HEK293 (cell line): ENCODE results near the gene SLC7A6.
A peak's percentile ranks its signal among the peaks of the same experiment; 100 is the strongest.

Experiments used
- CTCF ChIA-PET: fragments of 350-600 bp; formaldehyde crosslinking; extraction: SDS; loops from one replicate; lab custom pipeline; 2021; ENCODE audit warnings: antibody characterized with exemption; lab: Yijun Ruan, JAX
- POLR2A ChIA-PET: fragments of 300-600 bp; formaldehyde crosslinking; extraction: SDS; loops from one replicate; lab custom pipeline; 2020; ENCODE audit warnings: antibody characterized with exemption, inconsistent platforms; lab: Yijun Ruan, JAX
- H3K27ac ChIP-seq: fragments of 200-500 bp; sonication (Bioruptor generic); 2 replicates; pipeline ENCODE4 v1.5.1; 2014; ENCODE audit warnings: low read depth, low read length, control low read depth, inconsistent platforms; ENCODE audit errors: extremely low read depth
- H3K36me3 ChIP-seq, 2 experiments: fragments of 200-500 bp in 1 of 2; sonication (Bioruptor generic) in 1 of 2; 1 replicate in 1 of 2; 2 replicates in 1 of 2; pipeline ENCODE4 v1.5.1; 2014 to 2017; ENCODE audit warnings: inconsistent platforms in 2 of 2, low read length in 2 of 2; ENCODE audit not compliant: control insufficient read depth in 2 of 2, insufficient read depth in 1 of 2
- H3K4me1 ChIP-seq: fragments of 200-500 bp; sonication (Bioruptor generic); 2 replicates; pipeline ENCODE4 v1.5.1; 2014; ENCODE audit warnings: mild to moderate bottlenecking, low read length, inconsistent platforms; ENCODE audit not compliant: control insufficient read depth, insufficient read depth
- H3K4me3 ChIP-seq: 2 replicates; pipeline ENCODE4 v1.5.1; 2011; ENCODE audit warnings: low read depth, mild to moderate bottlenecking, control low read depth, low read length, moderate library complexity
- H3K9me3 ChIP-seq: fragments of 200-500 bp; sonication (Bioruptor generic); 2 replicates; pipeline ENCODE4 v1.5.1; 2014; ENCODE audit warnings: low read depth, low read length, inconsistent platforms; ENCODE audit not compliant: control insufficient read depth, insufficient read depth
- KLF10 ChIP-seq: fragments of 450-650 bp; IDR thresholded peaks from 2 replicates; pipeline ENCODE4 v1.5.1; 2018; ENCODE audit warnings: missing biosample characterization, mild to moderate bottlenecking, missing genetic modification characterization
- PATZ1 ChIP-seq: fragments of 450-650 bp; formaldehyde crosslinking; IDR thresholded peaks from 2 replicates; pipeline ENCODE4 v1.5.1; 2016; ENCODE audit warnings: missing biosample characterization, missing genetic modification characterization
- PRDM1 ChIP-seq: fragments of 450-650 bp; formaldehyde crosslinking; IDR thresholded peaks from 2 replicates; pipeline ENCODE4; 2016; ENCODE audit warnings: missing biosample characterization, missing genetic modification characterization
- ZBTB48 ChIP-seq: fragments of 450-650 bp; formaldehyde crosslinking; IDR thresholded peaks from 2 replicates; pipeline ENCODE4 v1.5.1; 2016; ENCODE audit warnings: missing biosample characterization, missing genetic modification characterization
- ZNF114 ChIP-seq: fragments of 450-650 bp; formaldehyde crosslinking; IDR thresholded peaks from 2 replicates; pipeline ENCODE4 v1.5.0; 2017; ENCODE audit warnings: missing biosample characterization, missing genetic modification characterization
- ZNF121 ChIP-seq: fragments of 450-650 bp; formaldehyde crosslinking; IDR thresholded peaks from 2 replicates; pipeline ENCODE4 v1.5.1; 2016; ENCODE audit warnings: missing biosample characterization, missing genetic modification characterization
- ZNF138 ChIP-seq: fragments of 450-650 bp; formaldehyde crosslinking; IDR thresholded peaks from 2 replicates; pipeline ENCODE4 v1.5.1; 2016; ENCODE audit warnings: missing biosample characterization, missing genetic modification characterization, borderline replicate concordance
- ZNF146 ChIP-seq: fragments of 450-650 bp; formaldehyde crosslinking; IDR thresholded peaks from 2 replicates; pipeline ENCODE4 v1.5.1; 2016; ENCODE audit warnings: missing biosample characterization, missing genetic modification characterization
- ZNF174 ChIP-seq: fragments of 450-650 bp; formaldehyde crosslinking; IDR thresholded peaks from 2 replicates; pipeline ENCODE4 v1.5.0; 2017; ENCODE audit warnings: missing biosample characterization, mild to moderate bottlenecking, missing genetic modification characterization
- ZNF350 ChIP-seq: fragments of 450-650 bp; formaldehyde crosslinking; IDR thresholded peaks from 2 replicates; pipeline ENCODE4 v1.5.0; 2017; ENCODE audit warnings: missing biosample characterization, mild to moderate bottlenecking, missing genetic modification characterization
- ZNF391 ChIP-seq: fragments of 450-650 bp; formaldehyde crosslinking; IDR thresholded peaks from 2 replicates; pipeline ENCODE4 v1.5.1; 2016; ENCODE audit warnings: low read depth, missing biosample characterization, missing genetic modification characterization, borderline replicate concordance
- ZNF558 ChIP-seq: fragments of 450-650 bp; formaldehyde crosslinking; IDR thresholded peaks from 2 replicates; pipeline ENCODE4 v1.5.1; 2016; ENCODE audit warnings: missing biosample characterization, missing genetic modification characterization
- TF ChIP-seq, protein P1 (sequence below): fragments of 450-650 bp; formaldehyde crosslinking; IDR thresholded peaks from 2 replicates; pipeline ENCODE4 v1.5.1; 2016; ENCODE audit warnings: missing biosample characterization, missing genetic modification characterization, borderline replicate concordance
- TF ChIP-seq, protein P2 (sequence below): fragments of 450-650 bp; formaldehyde crosslinking; IDR thresholded peaks from 2 replicates; pipeline ENCODE4 v1.5.1; 2017; ENCODE audit warnings: missing biosample characterization, missing genetic modification characterization
- TF ChIP-seq, protein P3 (sequence below): fragments of 450-650 bp; formaldehyde crosslinking; IDR thresholded peaks from 2 replicates; pipeline ENCODE4 v1.5.1; 2016; ENCODE audit warnings: missing biosample characterization, missing genetic modification characterization

Gene SLC7A6

GRCh38 chr16:68298907-68299561, 34.7 kb downstream of the SLC7A6 start:
- peaks cover 36 to 93% of the 10 kb centered on the region in 2 experiments for H3K36me3 ChIP-seq
- TF ChIP-seq ZNF558 (tag by site-specific recombination) (no peak), PRDM1 (tag by site-specific recombination) (peak; percentile 30; the same call in 1 of the 2 replicates), ZBTB48 (peak; percentile 97)
- ChIA-PET CTCF (interaction anchor here (0.6 to 8.6 kb wide), 4 partner anchors 13 to 49 kb away, joined by 3 to 65 read pairs (median 5); partner anchors contain the start of gene SLC7A6), POLR2A (interaction anchor here (1.2 to 2.9 kb wide), 2 partner anchors 12 to 35 kb away, joined by 3 to 15 read pairs; partner anchors contain the start of genes PRMT7, SLC7A6 and SLC7A6OS)
- no peaks in the 10 kb centered on the region for H3K9me3 ChIP-seq
- H3K4me3 ChIP-seq = no peak overlapping the region
- no peak overlapping the region for H3K27ac ChIP-seq
- no peaks in the 10 kb centered on the region for H3K4me1 ChIP-seq

DNA sequence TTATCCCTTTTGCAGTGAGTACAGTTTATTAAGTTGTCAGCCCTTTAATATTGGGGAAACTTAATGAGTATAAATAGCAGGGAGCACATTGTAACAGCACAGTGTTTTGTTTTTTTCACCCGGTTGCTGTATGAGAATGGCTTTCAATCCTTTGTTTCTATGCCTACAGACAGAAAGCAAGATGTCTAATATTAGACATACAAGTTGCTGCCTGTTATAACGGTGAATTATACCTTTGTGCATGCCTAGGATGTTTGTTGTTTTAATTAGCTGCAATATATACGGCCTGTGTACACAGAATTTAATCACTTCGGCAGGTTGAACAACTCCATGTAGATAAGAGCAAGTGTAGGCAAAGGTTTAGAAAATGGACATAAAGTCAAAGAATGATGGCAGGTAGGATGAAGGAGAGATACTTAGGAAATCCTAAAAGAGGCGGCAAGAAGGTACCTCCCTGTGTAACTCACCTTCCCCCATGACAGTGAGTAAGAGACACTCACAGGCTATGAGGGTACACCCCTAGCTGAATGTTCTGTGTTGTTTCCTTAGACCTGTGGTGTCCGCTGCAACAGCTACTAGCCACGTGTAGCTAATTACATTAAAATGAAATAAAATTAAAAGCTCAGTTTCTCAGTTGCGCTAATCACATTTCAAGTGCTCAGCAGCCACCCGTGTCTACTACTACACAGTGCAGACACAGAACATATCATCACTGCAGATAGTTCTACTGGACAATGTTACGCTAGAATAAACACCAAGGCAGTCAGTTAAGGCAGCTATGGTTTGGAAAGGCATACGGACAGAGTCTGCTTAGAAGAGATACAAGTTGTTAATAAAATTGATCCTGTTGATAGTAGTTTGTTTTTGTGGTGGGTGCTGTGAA, 35.5 kb downstream of the SLC7A6 start:
- Histone ChIP-seq H3K27ac (no peak overlapping the region), H3K9me3 (no peaks in the 10 kb centered on the region), H3K4me1 (no peaks in the 10 kb centered on the region), H3K36me3 (peaks cover 34 to 91% of the 10 kb centered on the region in 2 experiments), H3K4me3 (no peak overlapping the region)
- TF ChIP-seq ZNF174 (tag by site-specific recombination) (no peak), KLF10 (no peak), ZNF138 (no peak), ZNF114 (no peak), ZNF350 (no peak), ZNF146 (no peak)
- TF ChIP-seq, protein P1, sequence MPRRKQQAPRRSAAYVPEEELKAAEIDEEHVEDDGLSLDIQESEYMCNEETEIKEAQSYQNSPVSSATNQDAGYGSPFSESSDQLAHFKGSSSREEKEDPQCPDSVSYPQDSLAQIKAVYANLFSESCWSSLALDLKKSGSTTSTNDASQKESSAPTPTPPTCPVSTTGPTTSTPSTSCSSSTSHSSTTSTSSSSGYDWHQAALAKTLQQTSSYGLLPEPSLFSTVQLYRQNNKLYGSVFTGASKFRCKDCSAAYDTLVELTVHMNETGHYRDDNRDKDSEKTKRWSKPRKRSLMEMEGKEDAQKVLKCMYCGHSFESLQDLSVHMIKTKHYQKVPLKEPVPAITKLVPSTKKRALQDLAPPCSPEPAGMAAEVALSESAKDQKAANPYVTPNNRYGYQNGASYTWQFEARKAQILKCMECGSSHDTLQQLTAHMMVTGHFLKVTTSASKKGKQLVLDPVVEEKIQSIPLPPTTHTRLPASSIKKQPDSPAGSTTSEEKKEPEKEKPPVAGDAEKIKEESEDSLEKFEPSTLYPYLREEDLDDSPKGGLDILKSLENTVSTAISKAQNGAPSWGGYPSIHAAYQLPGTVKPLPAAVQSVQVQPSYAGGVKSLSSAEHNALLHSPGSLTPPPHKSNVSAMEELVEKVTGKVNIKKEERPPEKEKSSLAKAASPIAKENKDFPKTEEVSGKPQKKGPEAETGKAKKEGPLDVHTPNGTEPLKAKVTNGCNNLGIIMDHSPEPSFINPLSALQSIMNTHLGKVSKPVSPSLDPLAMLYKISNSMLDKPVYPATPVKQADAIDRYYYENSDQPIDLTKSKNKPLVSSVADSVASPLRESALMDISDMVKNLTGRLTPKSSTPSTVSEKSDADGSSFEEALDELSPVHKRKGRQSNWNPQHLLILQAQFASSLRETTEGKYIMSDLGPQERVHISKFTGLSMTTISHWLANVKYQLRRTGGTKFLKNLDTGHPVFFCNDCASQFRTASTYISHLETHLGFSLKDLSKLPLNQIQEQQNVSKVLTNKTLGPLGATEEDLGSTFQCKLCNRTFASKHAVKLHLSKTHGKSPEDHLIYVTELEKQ (tag by site-specific recombination) = no peak
- TF ChIP-seq, protein P2, sequence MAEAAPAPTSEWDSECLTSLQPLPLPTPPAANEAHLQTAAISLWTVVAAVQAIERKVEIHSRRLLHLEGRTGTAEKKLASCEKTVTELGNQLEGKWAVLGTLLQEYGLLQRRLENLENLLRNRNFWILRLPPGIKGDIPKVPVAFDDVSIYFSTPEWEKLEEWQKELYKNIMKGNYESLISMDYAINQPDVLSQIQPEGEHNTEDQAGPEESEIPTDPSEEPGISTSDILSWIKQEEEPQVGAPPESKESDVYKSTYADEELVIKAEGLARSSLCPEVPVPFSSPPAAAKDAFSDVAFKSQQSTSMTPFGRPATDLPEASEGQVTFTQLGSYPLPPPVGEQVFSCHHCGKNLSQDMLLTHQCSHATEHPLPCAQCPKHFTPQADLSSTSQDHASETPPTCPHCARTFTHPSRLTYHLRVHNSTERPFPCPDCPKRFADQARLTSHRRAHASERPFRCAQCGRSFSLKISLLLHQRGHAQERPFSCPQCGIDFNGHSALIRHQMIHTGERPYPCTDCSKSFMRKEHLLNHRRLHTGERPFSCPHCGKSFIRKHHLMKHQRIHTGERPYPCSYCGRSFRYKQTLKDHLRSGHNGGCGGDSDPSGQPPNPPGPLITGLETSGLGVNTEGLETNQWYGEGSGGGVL (tag by site-specific recombination) = no peak
- CTCF ChIA-PET = interaction anchor here (0.6 to 8.6 kb wide), 6 partner anchors 14 to 400 kb away, joined by 3 to 65 read pairs (median 6); partner anchors contain the start of gene SLC7A6
- POLR2A ChIA-PET = interaction anchor here (0.5 to 2.9 kb wide), 2 partner anchors 11 to 579 kb away, joined by 6 to 15 read pairs; partner anchors contain the start of genes PRMT7 and SLC7A6OS

GRCh38 chr16:68300734-68301459, 36.6 kb downstream of the SLC7A6 start:
- H3K36me3 ChIP-seq = peaks cover 28 to 95% of the 10 kb centered on the region in 2 experiments
- POLR2A ChIA-PET = interaction anchor here (0.6 to 2.9 kb wide), 2 partner anchors 10 to 216 kb away, joined by 3 to 15 read pairs; partner anchors contain the start of genes PRMT7 and SLC7A6OS
- TF ChIP-seq ZNF391 (tag by site-specific recombination) = no peak
- no peak for TF ChIP-seq ZNF121 (tag by site-specific recombination)
- TF ChIP-seq PATZ1 (tag by site-specific recombination) = no peak
- TF ChIP-seq, protein P3, sequence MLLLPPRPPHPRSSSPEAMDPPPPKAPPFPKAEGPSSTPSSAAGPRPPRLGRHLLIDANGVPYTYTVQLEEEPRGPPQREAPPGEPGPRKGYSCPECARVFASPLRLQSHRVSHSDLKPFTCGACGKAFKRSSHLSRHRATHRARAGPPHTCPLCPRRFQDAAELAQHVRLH = no peak
- TF ChIP-seq, all 188 proteins: peak for 0
- no peak overlapping the region for H3K27ac ChIP-seq
- no peak overlapping the region for H3K4me3 ChIP-seq
- CTCF ChIA-PET = interaction anchor here (0.6 to 8.6 kb wide), 5 partner anchors 17 to 402 kb away, joined by 3 to 65 read pairs (median 6); partner anchors contain the start of gene SLC7A6
- H3K9me3 ChIP-seq = no peaks in the 10 kb centered on the region
- H3K4me1 ChIP-seq = no peaks in the 10 kb centered on the region
